ENCODE measurements around the gene PAM.

GRCh38 chr5:103036601-103037000, 281.5 kb downstream of the PAM start:
- TF ChIP-seq CTCF (IDR thresholded peaks at IDR 0.05) = no peak
- no peak for TF ChIP-seq POLR2A (IDR thresholded peaks at IDR 0.05)
